Loucy (cell line): ENCODE measurements around the gene AKAP13.

Experiments
- H2AFZ ChIP-seq: fragments of 200-600 bp; sonication (generic); 2 replicates; pipeline ENCODE4 v1.6.0; 2016; ENCODE audit warnings: antibody characterized with exemption, mild to moderate bottlenecking, low read length, moderate library complexity
- H3F3A ChIP-seq: fragments of 200-600 bp; 2 replicates; pipeline ENCODE4 v1.6.0; 2016; ENCODE audit warnings: antibody characterized with exemption, low read depth, mild to moderate bottlenecking
- H3K27me3 ChIP-seq: fragments of 200-600 bp; sonication (generic); 2 replicates; pipeline ENCODE4 v1.6.1; 2014; ENCODE audit warnings: low read length, mild to moderate bottlenecking; ENCODE audit not compliant: insufficient read depth, poor library complexity, severe bottlenecking
- H3K36me3 ChIP-seq: fragments of 200-600 bp; sonication (generic); 2 replicates; pipeline ENCODE4 v1.6.1; 2016; ENCODE audit warnings: low read length; ENCODE audit not compliant: insufficient read depth
- H3K4me1 ChIP-seq: fragments of 200-600 bp; sonication (generic); 2 replicates; pipeline ENCODE4 v1.5.1; 2014; ENCODE audit warnings: low read length, mild to moderate bottlenecking; ENCODE audit not compliant: insufficient read depth, poor library complexity, severe bottlenecking
- H3K4me2 ChIP-seq: fragments of 200-600 bp; sonication (generic); 2 replicates; pipeline ENCODE4 v1.6.0; 2014; ENCODE audit warnings: antibody characterized with exemption, low read length, low read depth, mild to moderate bottlenecking; ENCODE audit not compliant: poor library complexity, severe bottlenecking
- H3K4me3 ChIP-seq: fragments of 200-600 bp; sonication (generic); 2 replicates; pipeline ENCODE4 v1.5.1; 2014; ENCODE audit warnings: low read length, mild to moderate bottlenecking, mixed read lengths; ENCODE audit not compliant: poor library complexity, severe bottlenecking
- H3K79me2 ChIP-seq: fragments of 200-600 bp; sonication (generic); 2 replicates; pipeline ENCODE4 v1.6.1; 2014; ENCODE audit warnings: low read length; ENCODE audit not compliant: insufficient read depth
- H3K9ac ChIP-seq: fragments of 200-600 bp; sonication (generic); 2 replicates; pipeline ENCODE4 v1.6.0; 2014; ENCODE audit warnings: mild to moderate bottlenecking, low read depth, low read length, moderate library complexity; ENCODE audit not compliant: poor library complexity, severe bottlenecking
- H3K9me2 ChIP-seq: fragments of 200-600 bp; sonication (generic); replicated peaks from 2 replicates; pipeline ENCODE4 v1.6.1; 2016; ENCODE audit warnings: low read depth, low read length, mixed read lengths
- H3K9me3 ChIP-seq: fragments of 200-600 bp; sonication (generic); 2 replicates; pipeline ENCODE4 v1.6.1; 2014; ENCODE audit warnings: mild to moderate bottlenecking, antibody characterized with exemption, low read length, low read depth; ENCODE audit not compliant: insufficient read depth
- H4K20me1 ChIP-seq: fragments of 200-600 bp; sonication (generic); 2 replicates; pipeline ENCODE4 v1.6.0; 2014; ENCODE audit warnings: antibody characterized with exemption, low read length, mild to moderate bottlenecking; ENCODE audit not compliant: insufficient read depth, poor library complexity, severe bottlenecking
- EZH2phosphoT487 ChIP-seq: fragments of 200-600 bp; IDR thresholded peaks from 2 replicates; pipeline ENCODE4 v1.6.1; 2018; ENCODE audit warnings: antibody characterized with exemption, mild to moderate bottlenecking, moderate library complexity, borderline replicate concordance
- TF ChIP-seq, protein P1 (sequence below): fragments of 200-600 bp; sonication (generic); conservative IDR thresholded peaks from 2 replicates; pipeline ENCODE4 v1.5.1; 2014; ENCODE audit warnings: mild to moderate bottlenecking, antibody characterized with exemption, low read length

AKAP13 gene

DNA sequence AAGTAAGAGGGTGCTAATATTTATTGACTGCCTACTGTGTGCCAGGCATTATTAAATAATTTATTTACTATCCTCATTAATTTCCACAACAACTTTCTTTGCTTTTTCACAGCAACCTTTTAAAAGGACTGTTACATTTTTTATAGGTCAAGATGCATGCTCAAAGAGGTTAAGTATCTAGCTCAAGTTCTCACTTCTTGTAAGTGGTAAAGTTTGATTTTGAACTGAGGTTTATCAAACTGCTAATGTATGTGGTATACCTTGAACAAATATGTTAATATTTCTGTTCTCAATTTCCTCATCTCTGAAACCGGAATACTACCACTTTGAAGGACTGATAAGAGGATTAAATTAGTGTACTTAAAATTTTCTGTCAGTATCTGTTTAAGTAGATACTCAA lies 183.3 kb downstream of the AKAP13 start:
- H3K79me2 ChIP-seq = no peaks in the 10 kb centered on the region
- no peak for TF ChIP-seq EZH2phosphoT487
- TF ChIP-seq, protein P1, sequence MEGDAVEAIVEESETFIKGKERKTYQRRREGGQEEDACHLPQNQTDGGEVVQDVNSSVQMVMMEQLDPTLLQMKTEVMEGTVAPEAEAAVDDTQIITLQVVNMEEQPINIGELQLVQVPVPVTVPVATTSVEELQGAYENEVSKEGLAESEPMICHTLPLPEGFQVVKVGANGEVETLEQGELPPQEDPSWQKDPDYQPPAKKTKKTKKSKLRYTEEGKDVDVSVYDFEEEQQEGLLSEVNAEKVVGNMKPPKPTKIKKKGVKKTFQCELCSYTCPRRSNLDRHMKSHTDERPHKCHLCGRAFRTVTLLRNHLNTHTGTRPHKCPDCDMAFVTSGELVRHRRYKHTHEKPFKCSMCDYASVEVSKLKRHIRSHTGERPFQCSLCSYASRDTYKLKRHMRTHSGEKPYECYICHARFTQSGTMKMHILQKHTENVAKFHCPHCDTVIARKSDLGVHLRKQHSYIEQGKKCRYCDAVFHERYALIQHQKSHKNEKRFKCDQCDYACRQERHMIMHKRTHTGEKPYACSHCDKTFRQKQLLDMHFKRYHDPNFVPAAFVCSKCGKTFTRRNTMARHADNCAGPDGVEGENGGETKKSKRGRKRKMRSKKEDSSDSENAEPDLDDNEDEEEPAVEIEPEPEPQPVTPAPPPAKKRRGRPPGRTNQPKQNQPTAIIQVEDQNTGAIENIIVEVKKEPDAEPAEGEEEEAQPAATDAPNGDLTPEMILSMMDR = no peak
- peaks cover 8% of the 10 kb centered on the region for H3K4me1 ChIP-seq
- no peaks in the 10 kb centered on the region for H3K27me3 ChIP-seq
- H3K9me3 ChIP-seq = no peaks in the 10 kb centered on the region
- no peak overlapping the region for H3K9ac ChIP-seq
- H3F3A ChIP-seq = no peaks in the 10 kb centered on the region
- H3K9me2 ChIP-seq = no peaks in the 10 kb centered on the region
- no peaks in the 10 kb centered on the region for H4K20me1 ChIP-seq
- no peak overlapping the region for H3K4me2 ChIP-seq
- no peak overlapping the region for H3K4me3 ChIP-seq
- no peak overlapping the region for H2AFZ ChIP-seq
- no peaks in the 10 kb centered on the region for H3K36me3 ChIP-seq

DNA sequence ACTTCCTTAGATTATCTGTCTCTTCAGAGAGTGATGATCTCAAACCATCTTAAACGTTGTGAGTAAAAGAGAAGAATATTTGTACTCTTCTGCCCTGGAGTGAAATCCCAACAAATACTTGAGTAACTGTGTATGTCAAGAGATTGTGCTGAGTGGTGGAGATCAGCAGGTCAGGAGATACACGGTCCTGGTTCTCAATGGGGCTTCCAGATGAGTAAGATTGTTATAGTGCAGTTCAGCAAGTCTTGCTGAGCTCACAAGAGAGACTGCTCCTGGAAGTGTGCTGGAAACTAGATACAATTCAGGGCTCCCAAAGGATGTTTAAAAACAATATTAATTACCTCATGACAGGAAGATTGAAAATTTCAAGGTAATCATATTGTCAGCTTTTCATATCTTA lies 184.3 kb downstream of the AKAP13 start:
- Histone ChIP-seq H3K4me2 (no peak overlapping the region), H3K9me2 (no peaks in the 10 kb centered on the region), H3F3A (no peaks in the 10 kb centered on the region), H2AFZ (no peak overlapping the region), H3K4me3 (no peak overlapping the region), H3K9me3 (no peaks in the 10 kb centered on the region), H3K4me1 (peaks cover 8% of the 10 kb centered on the region), H3K36me3 (no peaks in the 10 kb centered on the region), H3K9ac (no peak overlapping the region), H3K27me3 (no peaks in the 10 kb centered on the region), H3K79me2 (no peaks in the 10 kb centered on the region), H4K20me1 (no peaks in the 10 kb centered on the region)
- TF ChIP-seq EZH2phosphoT487 = no peak
- TF ChIP-seq, protein P1 = no peak

DNA sequence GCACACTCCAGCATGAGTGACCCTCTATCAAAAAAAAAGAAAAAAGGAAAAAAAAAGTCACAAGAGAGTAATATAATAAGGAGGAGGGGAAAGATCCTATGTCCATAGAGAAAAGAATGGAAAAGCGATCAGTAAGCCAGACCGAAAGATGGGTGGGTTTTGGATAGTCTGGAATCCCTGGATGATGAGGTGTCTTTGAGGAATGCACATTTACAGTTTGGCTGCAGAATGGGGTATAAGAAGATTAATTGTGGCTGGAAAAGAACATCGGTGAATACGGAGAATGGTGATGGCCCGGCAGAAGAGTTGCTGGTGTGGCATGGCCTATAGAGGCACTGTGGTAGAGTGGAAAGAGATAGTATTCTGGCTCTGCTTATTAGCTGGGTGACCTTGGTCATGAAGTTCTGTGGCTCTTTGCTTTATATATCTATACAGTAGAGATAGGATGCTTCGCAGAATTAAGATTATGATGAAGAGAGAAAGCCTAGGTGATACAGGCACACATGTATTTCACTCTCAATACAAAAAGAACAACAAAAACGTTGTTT lies 187.9 kb downstream of the AKAP13 start:
- no peak overlapping the region for H3K4me3 ChIP-seq
- no peaks in the 10 kb centered on the region for H3K9me3 ChIP-seq
- no peaks in the 10 kb centered on the region for H3F3A ChIP-seq
- TF ChIP-seq EZH2phosphoT487 = no peak
- TF ChIP-seq, protein P1 = no peak
- H3K27me3 ChIP-seq = no peaks in the 10 kb centered on the region
- no peaks in the 10 kb centered on the region for H3K9me2 ChIP-seq
- H2AFZ ChIP-seq = no peak overlapping the region
- H4K20me1 ChIP-seq = no peaks in the 10 kb centered on the region
- H3K4me1 ChIP-seq = peaks cover 28% of the 10 kb centered on the region
- H3K4me2 ChIP-seq = no peak overlapping the region
- H3K36me3 ChIP-seq = no peaks in the 10 kb centered on the region
- H3K9ac ChIP-seq = no peak overlapping the region
- H3K79me2 ChIP-seq = peaks cover 4% of the 10 kb centered on the region; the same call in 1 of the 2 replicates
